H1 (cell line): ENCODE results near the gene ZNF610. TPM values are rescaled to one million over a fixed set of nuclear protein-coding genes. Genes with fewer than 3 reads are reported as not detected.

Experiments used
- CTCF ChIA-PET: fragments of 300-600 bp; sonication (Branson Sonifier 250); formaldehyde crosslinking; loops from one replicate; lab custom pipeline; 2021; ENCODE audit not compliant: partially characterized antibody; lab: Charles Lee
- POLR2A ChIA-PET: fragments of 300-600 bp; sonication (Branson Sonifier 250); formaldehyde crosslinking; loops from one replicate; lab custom pipeline; 2021; ENCODE audit warnings: inconsistent platforms; ENCODE audit not compliant: partially characterized antibody; lab: Charles Lee
- DNase-seq, 2 experiments: peaks; one replicate each; pipeline versions ENCODE4 v3.0.0 to v3.0.0-alpha.2; 2010 to 2022; ENCODE audit warnings: low spot score in 2 of 2, low read depth in 1 of 2, mixed read lengths in 1 of 2
- FAIRE-seq: peaks from 2 replicates; lab custom pipeline; 2011; peaks lifted over from hg19 to GRCh38; lab: Jason Lieb, UNC
- H2AFZ ChIP-seq: 2 replicates; pipeline ENCODE4 v1.8.1; 2012; ENCODE audit warnings: low read length, inconsistent platforms
- H2AK5ac ChIP-seq: 2 replicates; pipeline ENCODE4 v1.6.1; 2013; ENCODE audit warnings: low read depth, low read length
- H2BK120ac ChIP-seq: replicated peaks from 2 replicates; pipeline ENCODE3; 2013; ENCODE audit warnings: low read depth, low read length, inconsistent platforms
- H2BK12ac ChIP-seq: 2 replicates; pipeline ENCODE4 v1.6.1; 2013; ENCODE audit warnings: low read depth, low read length
- H2BK15ac ChIP-seq: 2 replicates; pipeline ENCODE4 v1.6.1; 2013; ENCODE audit warnings: low read length
- H2BK20ac ChIP-seq: 2 replicates; pipeline ENCODE4 v1.6.1; 2013; ENCODE audit warnings: low read length
- H2BK5ac ChIP-seq: 2 replicates; pipeline ENCODE4 v1.6.1; 2013; ENCODE audit warnings: low read depth, low read length
- H3K14ac ChIP-seq: 2 replicates; pipeline ENCODE4 v1.6.1; 2013; ENCODE audit warnings: inconsistent platforms; ENCODE audit not compliant: insufficient read length
- H3K18ac ChIP-seq: 2 replicates; pipeline ENCODE4 v1.6.1; 2013; ENCODE audit warnings: low read length; ENCODE audit errors: extremely low read depth
- H3K23ac ChIP-seq: 2 replicates; pipeline ENCODE4 v1.6.1; 2013; ENCODE audit warnings: inconsistent platforms; ENCODE audit not compliant: insufficient read length
- H3K23me2 ChIP-seq: 2 replicates; pipeline ENCODE4 v1.6.1; 2013; ENCODE audit warnings: low read depth, low read length
- H3K27ac ChIP-seq: 2 replicates; pipeline ENCODE4 v1.6.1; 2011; ENCODE audit warnings: low read depth, low read length, inconsistent platforms
- H3K27me3 ChIP-seq, 4 experiments: replicated peaks in 1 of 4; 1 replicate in 1 of 4; 2 replicates in 3 of 4; pipeline versions ENCODE4 v1.6.1 to v1.8.1; 2011 to 2013; ENCODE audit warnings: low read length in 3 of 4, mild to moderate bottlenecking in 3 of 4, inconsistent platforms in 2 of 4, mixed read lengths in 2 of 4, moderate library complexity in 1 of 4; ENCODE audit not compliant: control insufficient read depth in 3 of 4, insufficient read depth in 3 of 4; ENCODE audit errors: extremely low read depth in 1 of 4
- H3K36me3 ChIP-seq, 4 experiments: 2 replicates each; pipeline versions ENCODE4 v1.6.1 to v1.8.1; 2011 to 2013; ENCODE audit warnings: mild to moderate bottlenecking in 4 of 4, low read length in 3 of 4, moderate library complexity in 2 of 4, control low read depth in 1 of 4, inconsistent platforms in 1 of 4; ENCODE audit not compliant: insufficient read depth in 4 of 4, control insufficient read depth in 2 of 4
- H3K4ac ChIP-seq: replicated peaks from 2 replicates; pipeline ENCODE3; 2013; ENCODE audit warnings: low read length, low read depth, mixed read lengths, inconsistent platforms; ENCODE audit not compliant: insufficient read length
- H3K4me1 ChIP-seq, 4 experiments: replicated peaks in 1 of 4; 1 replicate in 1 of 4; 2 replicates in 3 of 4; pipeline versions ENCODE4 v1.6.1 to v1.8.1; 2011 to 2013; ENCODE audit warnings: low read length in 3 of 4, inconsistent platforms in 2 of 4, mixed read lengths in 1 of 4; ENCODE audit not compliant: insufficient read depth in 4 of 4, control insufficient read depth in 3 of 4
- H3K4me2 ChIP-seq, 2 experiments: 2 replicates each; pipeline versions ENCODE4 v1.6.1 to v1.8.1; 2011 to 2013; ENCODE audit warnings: low read depth in 2 of 2, low read length in 2 of 2, control low read depth in 1 of 2, inconsistent platforms in 1 of 2, mild to moderate bottlenecking in 1 of 2; ENCODE audit not compliant: insufficient read depth in 1 of 2
- H3K4me3 ChIP-seq, 4 experiments: fragments of 200-600, 300-600 bp in 1 of 4; sonication (generic), shearing (Covaris generic), sonication (Bioruptor Twin) in 1 of 4; 2 replicates each; pipeline versions ENCODE4 v1.5.1 to v1.8.1; 2011 to 2016; ENCODE audit warnings: low read length in 4 of 4, low read depth in 3 of 4, control low read depth in 2 of 4, inconsistent platforms in 2 of 4, mild to moderate bottlenecking in 2 of 4, mixed read lengths in 1 of 4, moderate library complexity in 1 of 4; ENCODE audit not compliant: insufficient read depth in 2 of 4; ENCODE audit errors: extremely low read depth in 1 of 4
- H3K56ac ChIP-seq: replicated peaks from 2 replicates; pipeline ENCODE3; 2013; ENCODE audit warnings: low read depth, mild to moderate bottlenecking, mixed read lengths, low read length, inconsistent platforms; ENCODE audit not compliant: insufficient read length
- H3K79me1 ChIP-seq: 2 replicates; pipeline ENCODE4 v1.6.1; 2013; ENCODE audit warnings: low read depth, low read length, control low read depth
- H3K79me2 ChIP-seq, 2 experiments: 2 replicates each; pipeline versions ENCODE4 v1.6.1 to v1.8.1; 2012 to 2013; ENCODE audit warnings: low read length in 2 of 2, mild to moderate bottlenecking in 2 of 2, inconsistent platforms in 1 of 2; ENCODE audit not compliant: insufficient read depth in 2 of 2, control insufficient read depth in 1 of 2
- H3K9ac ChIP-seq, 4 experiments: replicated peaks in 1 of 4; 1 replicate in 1 of 4; 2 replicates in 3 of 4; pipeline versions ENCODE4 v1.6.1 to v1.8.1; 2011 to 2013; ENCODE audit warnings: low read depth in 3 of 4, low read length in 3 of 4, control low read depth in 2 of 4, mild to moderate bottlenecking in 2 of 4, moderate library complexity in 2 of 4, inconsistent platforms in 1 of 4; ENCODE audit errors: extremely low read depth in 1 of 4
- H3K9me3 ChIP-seq, 2 experiments: 2 replicates each; pipeline versions ENCODE4 v1.6.1 to v1.8.1; 2012 to 2013; ENCODE audit warnings: mild to moderate bottlenecking in 2 of 2, moderate library complexity in 2 of 2, control low read depth in 1 of 2, inconsistent platforms in 1 of 2, low read depth in 1 of 2, low read length in 1 of 2, mixed read lengths in 1 of 2; ENCODE audit not compliant: insufficient read depth in 2 of 2
- H4K20me1 ChIP-seq, 2 experiments: replicated peaks in 1 of 2; 2 replicates each; pipeline versions ENCODE3 to v1.8.1; 2011 to 2013; ENCODE audit warnings: inconsistent platforms in 2 of 2, low read length in 2 of 2, mild to moderate bottlenecking in 1 of 2; ENCODE audit not compliant: insufficient read depth in 2 of 2, control insufficient read depth in 1 of 2
- H4K5ac ChIP-seq: 2 replicates; pipeline ENCODE4 v1.6.1; 2013; ENCODE audit warnings: low read length, low read depth, mixed read lengths, inconsistent platforms; ENCODE audit not compliant: insufficient read length
- H4K8ac ChIP-seq: 2 replicates; pipeline ENCODE4 v1.8.0; 2013; ENCODE audit warnings: mild to moderate bottlenecking, moderate library complexity, low read length, inconsistent platforms; ENCODE audit not compliant: insufficient read depth; ENCODE audit errors: extremely low read depth
- H4K91ac ChIP-seq: replicated peaks from 2 replicates; pipeline ENCODE3; 2013; ENCODE audit warnings: low read length, mixed read lengths, inconsistent platforms; ENCODE audit not compliant: insufficient read length
- CBX8 ChIP-seq: fragments of 300-800, 300-1000 bp; sonication (generic); IDR thresholded peaks from 2 replicates; pipeline ENCODE4 v1.7.1; 2016; ENCODE audit warnings: low read depth, low read length, borderline replicate concordance
- CTBP2 ChIP-seq: IDR thresholded peaks from 2 replicates; pipeline ENCODE4 v1.7.0; 2011; ENCODE audit warnings: borderline replicate concordance, mild to moderate bottlenecking, moderate library complexity, mixed read lengths, low read length; ENCODE audit not compliant: insufficient read depth, insufficient read length
- EZH2 ChIP-seq: fragments of 200-600 bp; sonication (generic); IDR thresholded peaks from 2 replicates; pipeline ENCODE4 v1.7.1; 2012; ENCODE audit warnings: low read depth, mild to moderate bottlenecking, moderate library complexity, low read length, inconsistent platforms; ENCODE audit not compliant: severe bottlenecking
- FOSL1 ChIP-seq: IDR thresholded peaks from 2 replicates; pipeline ENCODE4 v1.6.1; 2011; ENCODE audit warnings: mild to moderate bottlenecking, low read depth, low read length, moderate library complexity; ENCODE audit not compliant: insufficient read depth
- RAD21 ChIP-seq, 2 experiments: IDR thresholded peaks in 1 of 2; conservative IDR thresholded peaks in 1 of 2; 2 replicates each; pipeline ENCODE4 v1.6.1; 2011; ENCODE audit warnings: low read depth in 2 of 2, low read length in 2 of 2, improper control_type of control experiment in 1 of 2, inconsistent platforms in 1 of 2, mild to moderate bottlenecking in 1 of 2, moderate library complexity in 1 of 2
- SIN3A ChIP-seq, 2 experiments: IDR thresholded peaks in 1 of 2; conservative IDR thresholded peaks in 1 of 2; 2 replicates each; pipeline ENCODE4 v1.6.1; 2011 to 2012; ENCODE audit warnings: low read length in 2 of 2, improper control_type of control experiment in 1 of 2, low read depth in 1 of 2, mild to moderate bottlenecking in 1 of 2
- SP4 ChIP-seq: IDR thresholded peaks from 2 replicates; pipeline ENCODE4 v1.6.1; 2012; ENCODE audit warnings: low read length, inconsistent platforms
- WGBS, 2 experiments: shearing (Covaris generic) in 1 of 2; methylation state at CpG; one replicate each; pipeline versions ENCODE4 v1.1.6 to v1.1.7; 2013 to 2015; ENCODE audit warnings: low lambda C conversion rate in 2 of 2, mixed read lengths in 2 of 2, inconsistent platforms in 1 of 2, low coverage in 1 of 2, missing lambda C conversion rate in 1 of 2; ENCODE audit not compliant: insufficient replicate concordance in 2 of 2, insufficient coverage in 1 of 2, insufficient read length in 1 of 2; ENCODE audit errors: extremely low coverage in 1 of 2, missing lambda C conversion rate in 1 of 2; 5-methylcytosine and 5-hydroxymethylcytosine counted together
- polyA plus RNA-seq, 7 experiments: library from polyadenylated mRNA; depleted of rRNA in 3 of 7; stranded (reverse) in 5 of 7; unstranded in 2 of 7; fragments of >200 nt in 5 of 7; fragments of 200-250 nt in 2 of 7; gene quantifications; 1 replicate in 5 of 7; 2 replicates in 1 of 7; 4 replicates in 1 of 7; pipeline versions ENCODE4 v1.2.1 to v1.2.3, GENCODE V29; 2011 to 2013; ENCODE audit warnings: missing spikeins in 2 of 7, mixed read lengths in 2 of 7
- total RNA-seq: library from RNA; stranded (reverse); fragmentation: NEBNext Ultra II Directional; extraction: Animal tissue kit (Norgen Biotek cat#: 25700); gene quantifications from 2 replicates; pipeline ENCODE4 v1.2.1, GENCODE V29; 2021

The ZNF610 gene
- total and polyA plus RNA-seq, 2 of the 8 experiments (the other 6 are each of a cell fraction or from before 2014, with no cell fraction given) = 2.4 to 5.4 TPM

GRCh38 chr19:52336791-52337381 is 843 bp downstream of the ZNF610 start:
- no peak overlapping the region for H2BK5ac ChIP-seq
- peaks cover 9% of the 10 kb centered on the region; the same call in 1 of the 2 replicates for H3K23me2 ChIP-seq
- H2AK5ac ChIP-seq = no peak overlapping the region
- DNase-seq (no peak), FAIRE-seq (no peak)
- peak overlapping the region; percentile 60; the same call in 1 of the 2 replicates for H3K18ac ChIP-seq
- peak overlapping the region; percentile 79 to 95 (median 92) for H3K4me3 ChIP-seq
- H3K9ac ChIP-seq = peak overlapping the region in 3 of 4 experiments; percentile 82 to 94 (median 83); a peak in 6 of 7 replicates
- H3K9me3 ChIP-seq = peaks cover 18 to 19% of the 10 kb centered on the region in 2 experiments
- peak overlapping the region; percentile 39 for H3K56ac ChIP-seq
- POLR2A ChIA-PET = interaction anchor here (0.9 to 1.2 kb wide), 5 partner anchors 9 to 225 kb away, joined by 3 to 4 read pairs (median 4); no protein-coding TSS in a partner anchor
- peak overlapping the region; percentile 19; the same call in 1 of the 2 replicates for H3K27ac ChIP-seq
- H3K14ac ChIP-seq = peak overlapping the region; percentile 13
- H3K79me1 ChIP-seq = no peaks in the 10 kb centered on the region
- TF ChIP-seq SIN3A (conservative IDR thresholded peaks at IDR 0.05 in 1 of 2, IDR thresholded peaks at IDR 0.05 in 1 of 2; ENCODE audit: low read depth in 1 of 2, low read length in 2 of 2) (no peak), FOSL1 (no peak), EZH2 (no peak), RAD21 (IDR thresholded peaks at IDR 0.05 in 1 of 2, conservative IDR thresholded peaks at IDR 0.05 in 1 of 2; ENCODE audit: low read depth in 2 of 2, low read length in 2 of 2) (no peak), CTBP2 (no peak), SP4 (no peak), CBX8 (no peak)
- no peaks in the 10 kb centered on the region for H3K79me2 ChIP-seq
- peak overlapping the region; percentile 84 to 96 for H3K4me2 ChIP-seq
- H3K23ac ChIP-seq = no peak overlapping the region
- H2AFZ ChIP-seq = no peak overlapping the region
- no peak overlapping the region for H4K91ac ChIP-seq
- no peak overlapping the region for H2BK20ac ChIP-seq
- CTCF ChIA-PET = interaction anchor here (0.8 to 2.1 kb wide), 3 partner anchors 9 to 31 kb away, joined by 3 to 10 read pairs (median 4); no protein-coding TSS in a partner anchor
- H4K5ac ChIP-seq = peak overlapping the region; percentile 15
- H3K4me1 ChIP-seq = no peaks in the 10 kb centered on the region
- no peak overlapping the region for H2BK120ac ChIP-seq
- H4K8ac ChIP-seq = peak overlapping the region; percentile 89; the same call in 1 of the 2 replicates
- H3K27me3 ChIP-seq = no peaks in the 10 kb centered on the region
- peaks cover 0 to 4% (median 0%) of the 10 kb centered on the region in 4 experiments; a peak in 1 of 8 replicates for H3K36me3 ChIP-seq
- 0 out of 2 replicates have a peak overlapping the region, but pooled peaks have one; percentile 27 for H2BK12ac ChIP-seq
- H4K20me1 ChIP-seq = peaks cover 0 to 1% of the 10 kb centered on the region in 2 experiments
- H3K4ac ChIP-seq = peak overlapping the region; percentile 96
- H2BK15ac ChIP-seq = no peak overlapping the region
- 13% methylated on average over 9 of the region's 9 CpGs; no CpG with 5 or more reads in 1 of the 2 experiments for WGBS, 2 experiments
